HepG2 (cell line): Measurements from ENCODE around the gene DDC.

Experiments used
- EP300 ChIP-seq, 3 experiments: sonication (generic) in 1 of 3; formaldehyde crosslinking in 1 of 3; IDR thresholded peaks; 2 replicates each; pipeline versions ENCODE4 v1.5.1 to v1.6.1; 2011 to 2020; ENCODE audit warnings: low read depth in 2 of 3, low read length in 2 of 3, borderline replicate concordance in 1 of 3, improper control_type of control experiment in 1 of 3, mild to moderate bottlenecking in 1 of 3, missing genetic modification reagents in 1 of 3, moderate library complexity in 1 of 3
- JUN ChIP-seq: sonication (generic); formaldehyde crosslinking; IDR thresholded peaks from 2 replicates; pipeline ENCODE4 v1.4.0; 2020; ENCODE audit warnings: mild to moderate bottlenecking, missing genetic modification reagents
- KMT2B ChIP-seq: IDR thresholded peaks from 2 replicates; pipeline ENCODE4 v1.6.1; 2016; ENCODE audit warnings: missing genetic modification reagents, missing compliant biosample characterization
- NCOA2 ChIP-seq: sonication (generic); formaldehyde crosslinking; IDR thresholded peaks from 2 replicates; pipeline ENCODE4 v1.8.0; 2022; ENCODE audit warnings: inconsistent platforms
- ZNF24 ChIP-seq: fragments of 450-650 bp; IDR thresholded peaks from 2 replicates; pipeline ENCODE4 v1.6.1; 2017; ENCODE audit warnings: antibody characterized with exemption, mild to moderate bottlenecking
- ZNF274 ChIP-seq: sonication (generic); formaldehyde crosslinking; IDR thresholded peaks from 2 replicates; pipeline ENCODE4 v1.5.1; 2020; ENCODE audit warnings: mild to moderate bottlenecking, missing genetic modification reagents
- ZNF30 ChIP-seq: sonication (generic); formaldehyde crosslinking; IDR thresholded peaks from 2 replicates; pipeline ENCODE4 v1.5.0; 2020; ENCODE audit warnings: mild to moderate bottlenecking, missing genetic modification reagents
- ZNF354B ChIP-seq: sonication (generic); formaldehyde crosslinking; IDR thresholded peaks from 2 replicates; pipeline ENCODE4 v1.8.0; 2022; ENCODE audit warnings: mild to moderate bottlenecking, missing genetic modification reagents
- ZNF780A ChIP-seq: sonication (generic); formaldehyde crosslinking; IDR thresholded peaks from 2 replicates; pipeline ENCODE4 v1.8.0; 2022; ENCODE audit warnings: mild to moderate bottlenecking, missing genetic modification reagents, moderate library complexity
- TF ChIP-seq, protein P1 (sequence below): sonication (generic); formaldehyde crosslinking; IDR thresholded peaks from 2 replicates; pipeline ENCODE4 v1.5.0; 2020; ENCODE audit warnings: missing genetic modification reagents
- TF ChIP-seq, protein P2 (sequence below): IDR thresholded peaks from 2 replicates; pipeline ENCODE4 v1.6.1; 2016; ENCODE audit warnings: low read depth
- TF ChIP-seq, protein P3 (sequence below): sonication (generic); formaldehyde crosslinking; IDR thresholded peaks from 2 replicates; pipeline ENCODE4 v1.4.0; 2020; ENCODE audit warnings: mild to moderate bottlenecking, missing genetic modification reagents
- TF ChIP-seq, protein P4 (sequence below): fragments of 450-650 bp; IDR thresholded peaks from 2 replicates; pipeline ENCODE4 v1.6.1; 2017; ENCODE audit warnings: mild to moderate bottlenecking

DNA sequence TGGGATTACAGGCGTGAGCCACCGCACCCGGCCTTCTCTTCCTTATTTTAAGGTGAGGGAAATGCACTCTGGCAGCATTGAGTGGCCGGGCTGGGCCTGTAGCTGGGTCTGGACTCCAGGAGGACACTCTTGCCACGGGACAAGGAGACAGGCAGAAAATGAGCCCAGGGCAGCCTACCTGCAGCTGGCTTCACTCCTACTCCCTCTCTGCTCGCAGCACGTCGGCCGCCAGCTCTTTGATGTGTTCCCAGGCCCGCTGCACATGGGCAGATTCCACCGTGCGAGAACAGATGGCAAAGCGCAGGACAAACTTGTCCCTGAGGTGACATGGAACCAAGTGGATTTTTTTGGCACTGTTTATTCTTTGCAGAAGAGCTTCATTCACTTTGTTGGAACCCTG is 102.2 kb downstream of the DDC start:
- TF ChIP-seq ZNF274 (CRISPR knock-in tag), result no peak
- no peak for TF ChIP-seq ZNF780A (CRISPR knock-in tag)
- TF ChIP-seq ZNF30 (CRISPR knock-in tag), result no peak
- TF ChIP-seq, protein P1, sequence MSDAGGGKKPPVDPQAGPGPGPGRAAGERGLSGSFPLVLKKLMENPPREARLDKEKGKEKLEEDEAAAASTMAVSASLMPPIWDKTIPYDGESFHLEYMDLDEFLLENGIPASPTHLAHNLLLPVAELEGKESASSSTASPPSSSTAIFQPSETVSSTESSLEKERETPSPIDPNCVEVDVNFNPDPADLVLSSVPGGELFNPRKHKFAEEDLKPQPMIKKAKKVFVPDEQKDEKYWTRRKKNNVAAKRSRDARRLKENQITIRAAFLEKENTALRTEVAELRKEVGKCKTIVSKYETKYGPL (CRISPR knock-in tag), result no peak
- TF ChIP-seq, protein P2, sequence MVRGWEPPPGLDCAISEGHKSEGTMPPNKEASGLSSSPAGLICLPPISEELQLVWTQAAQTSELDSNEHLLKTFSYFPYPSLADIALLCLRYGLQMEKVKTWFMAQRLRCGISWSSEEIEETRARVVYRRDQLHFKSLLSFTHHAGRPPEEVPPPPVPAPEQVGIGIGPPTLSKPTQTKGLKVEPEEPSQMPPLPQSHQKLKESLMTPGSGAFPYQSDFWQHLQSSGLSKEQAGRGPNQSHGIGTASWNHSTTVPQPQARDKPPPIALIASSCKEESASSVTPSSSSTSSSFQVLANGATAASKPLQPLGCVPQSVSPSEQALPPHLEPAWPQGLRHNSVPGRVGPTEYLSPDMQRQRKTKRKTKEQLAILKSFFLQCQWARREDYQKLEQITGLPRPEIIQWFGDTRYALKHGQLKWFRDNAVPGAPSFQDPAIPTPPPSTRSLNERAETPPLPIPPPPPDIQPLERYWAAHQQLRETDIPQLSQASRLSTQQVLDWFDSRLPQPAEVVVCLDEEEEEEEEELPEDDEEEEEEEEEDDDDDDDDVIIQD (CRISPR knock-in tag), result no peak
- no peak for TF ChIP-seq ZNF354B (CRISPR knock-in tag)
- TF ChIP-seq, protein P3, sequence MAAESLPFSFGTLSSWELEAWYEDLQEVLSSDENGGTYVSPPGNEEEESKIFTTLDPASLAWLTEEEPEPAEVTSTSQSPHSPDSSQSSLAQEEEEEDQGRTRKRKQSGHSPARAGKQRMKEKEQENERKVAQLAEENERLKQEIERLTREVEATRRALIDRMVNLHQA (CRISPR knock-in tag), result no peak
- TF ChIP-seq JUN, result no peak
- TF ChIP-seq, protein P4, sequence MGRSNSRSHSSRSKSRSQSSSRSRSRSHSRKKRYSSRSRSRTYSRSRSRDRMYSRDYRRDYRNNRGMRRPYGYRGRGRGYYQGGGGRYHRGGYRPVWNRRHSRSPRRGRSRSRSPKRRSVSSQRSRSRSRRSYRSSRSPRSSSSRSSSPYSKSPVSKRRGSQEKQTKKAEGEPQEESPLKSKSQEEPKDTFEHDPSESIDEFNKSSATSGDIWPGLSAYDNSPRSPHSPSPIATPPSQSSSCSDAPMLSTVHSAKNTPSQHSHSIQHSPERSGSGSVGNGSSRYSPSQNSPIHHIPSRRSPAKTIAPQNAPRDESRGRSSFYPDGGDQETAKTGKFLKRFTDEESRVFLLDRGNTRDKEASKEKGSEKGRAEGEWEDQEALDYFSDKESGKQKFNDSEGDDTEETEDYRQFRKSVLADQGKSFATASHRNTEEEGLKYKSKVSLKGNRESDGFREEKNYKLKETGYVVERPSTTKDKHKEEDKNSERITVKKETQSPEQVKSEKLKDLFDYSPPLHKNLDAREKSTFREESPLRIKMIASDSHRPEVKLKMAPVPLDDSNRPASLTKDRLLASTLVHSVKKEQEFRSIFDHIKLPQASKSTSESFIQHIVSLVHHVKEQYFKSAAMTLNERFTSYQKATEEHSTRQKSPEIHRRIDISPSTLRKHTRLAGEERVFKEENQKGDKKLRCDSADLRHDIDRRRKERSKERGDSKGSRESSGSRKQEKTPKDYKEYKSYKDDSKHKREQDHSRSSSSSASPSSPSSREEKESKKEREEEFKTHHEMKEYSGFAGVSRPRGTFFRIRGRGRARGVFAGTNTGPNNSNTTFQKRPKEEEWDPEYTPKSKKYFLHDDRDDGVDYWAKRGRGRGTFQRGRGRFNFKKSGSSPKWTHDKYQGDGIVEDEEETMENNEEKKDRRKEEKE, result no peak
- TF ChIP-seq NCOA2 (CRISPR knock-in tag), result no peak
- no peak for TF ChIP-seq ZNF24
- no peak for TF ChIP-seq EP300 (IDR thresholded peaks at IDR 0.05; ENCODE audit: low read depth in 2 of 2, low read length in 2 of 2)
- no peak for TF ChIP-seq EP300 (CRISPR knock-in tag; IDR thresholded peaks at IDR 0.05; ENCODE audit: borderline replicate concordance)
- no peak for TF ChIP-seq KMT2B (CRISPR knock-in tag)
